Nephron (organoid): Measurements from ENCODE around the gene RSPO3.
"Not testable (repeated sequence)": the region's sequence is repeated elsewhere in the genome, so short reads cannot be mapped to it uniquely, and the experiment has no call there.

Source experiments
- H3K27ac Mint-ChIP-seq, 3 experiments: 2 replicates each; pipeline ENCODE4 v1.8.0; 2020; ENCODE audit warnings: mixed read lengths in 3 of 3, mild to moderate bottlenecking in 2 of 3, moderate library complexity in 1 of 3
- H3K27me3 Mint-ChIP-seq: 2 replicates; pipeline ENCODE4 v1.8.0; 2021; ENCODE audit warnings: low read depth, mild to moderate bottlenecking, moderate library complexity, mixed read lengths
- H3K36me3 Mint-ChIP-seq: 2 replicates; pipeline ENCODE4 v1.8.0; 2020; ENCODE audit warnings: low read depth, mixed read lengths
- H3K4me1 Mint-ChIP-seq: 2 replicates; pipeline ENCODE4 v1.8.0; 2020; ENCODE audit warnings: mixed read lengths
- H3K4me3 Mint-ChIP-seq, 3 experiments: 2 replicates each; pipeline ENCODE4 v1.8.0; 2020; ENCODE audit warnings: mild to moderate bottlenecking in 3 of 3, mixed read lengths in 3 of 3, moderate library complexity in 2 of 3
- H3K9me3 Mint-ChIP-seq: 2 replicates; pipeline ENCODE4 v1.8.0; 2020; ENCODE audit warnings: mixed read lengths
- TF ChIP-seq, protein P1 (sequence below), 3 experiments: fragments of 200-600 bp; sonication (generic); IDR thresholded peaks; one replicate each; pipeline ENCODE4 v1.5.0; 2021; ENCODE audit warnings: antibody characterized with exemption in 3 of 3; ENCODE audit not compliant: unreplicated experiment in 3 of 3

The RSPO3 gene

DNA sequence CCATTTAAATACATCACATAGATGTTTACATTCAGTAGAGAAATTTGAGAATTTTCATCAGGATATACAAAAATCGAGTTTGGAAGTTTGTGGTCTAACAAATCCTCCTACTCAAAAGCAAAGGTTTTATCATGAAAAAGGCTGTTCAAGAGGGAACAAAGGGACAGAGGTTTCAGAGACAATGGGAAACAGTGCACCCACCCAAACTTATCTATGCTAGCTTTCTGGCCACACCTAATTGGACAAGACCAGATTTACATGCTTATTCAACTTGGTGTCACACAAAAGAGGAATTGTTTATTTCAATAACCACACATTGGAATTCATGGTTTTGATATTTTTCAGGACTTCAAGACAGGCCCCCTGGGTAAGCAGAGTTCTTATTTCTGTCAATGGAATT, 28.4 kb upstream of the RSPO3 start:
- Mint-ChIP-seq H3K27ac (no peak overlapping the region), H3K9me3 (no peaks in the 10 kb centered on the region), H3K27me3 (no peaks in the 10 kb centered on the region), H3K4me1 (peaks cover 10% of the 10 kb centered on the region), H3K4me3 (no peak overlapping the region), H3K36me3 (no peaks in the 10 kb centered on the region)
- TF ChIP-seq, protein P1, sequence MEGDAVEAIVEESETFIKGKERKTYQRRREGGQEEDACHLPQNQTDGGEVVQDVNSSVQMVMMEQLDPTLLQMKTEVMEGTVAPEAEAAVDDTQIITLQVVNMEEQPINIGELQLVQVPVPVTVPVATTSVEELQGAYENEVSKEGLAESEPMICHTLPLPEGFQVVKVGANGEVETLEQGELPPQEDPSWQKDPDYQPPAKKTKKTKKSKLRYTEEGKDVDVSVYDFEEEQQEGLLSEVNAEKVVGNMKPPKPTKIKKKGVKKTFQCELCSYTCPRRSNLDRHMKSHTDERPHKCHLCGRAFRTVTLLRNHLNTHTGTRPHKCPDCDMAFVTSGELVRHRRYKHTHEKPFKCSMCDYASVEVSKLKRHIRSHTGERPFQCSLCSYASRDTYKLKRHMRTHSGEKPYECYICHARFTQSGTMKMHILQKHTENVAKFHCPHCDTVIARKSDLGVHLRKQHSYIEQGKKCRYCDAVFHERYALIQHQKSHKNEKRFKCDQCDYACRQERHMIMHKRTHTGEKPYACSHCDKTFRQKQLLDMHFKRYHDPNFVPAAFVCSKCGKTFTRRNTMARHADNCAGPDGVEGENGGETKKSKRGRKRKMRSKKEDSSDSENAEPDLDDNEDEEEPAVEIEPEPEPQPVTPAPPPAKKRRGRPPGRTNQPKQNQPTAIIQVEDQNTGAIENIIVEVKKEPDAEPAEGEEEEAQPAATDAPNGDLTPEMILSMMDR (IDR thresholded peaks at IDR 0.05; ENCODE audit: unreplicated experiment in 3 of 3), result no peak

DNA sequence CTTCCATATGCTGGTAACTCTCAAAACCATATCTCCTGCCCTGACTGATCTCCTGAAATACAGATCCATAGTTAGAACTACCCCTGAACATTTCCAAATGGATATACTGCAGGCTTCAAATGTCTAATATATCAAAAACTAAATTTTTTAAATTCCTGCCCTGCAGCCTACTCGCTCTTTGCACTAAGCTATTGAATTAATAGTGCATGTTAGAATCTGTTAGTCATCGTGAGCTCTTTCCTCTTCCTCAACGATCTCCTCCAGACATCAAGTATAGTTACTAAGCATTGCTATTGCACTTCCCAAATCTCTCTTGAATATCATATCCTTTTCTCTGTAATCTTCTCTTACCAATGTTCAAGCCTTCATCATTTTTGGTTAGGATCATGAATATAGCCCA, 26.0 kb upstream of the RSPO3 start:
- Mint-ChIP-seq H3K4me3 (no peak overlapping the region), H3K4me1 (peaks cover 5% of the 10 kb centered on the region), H3K27me3 (no peaks in the 10 kb centered on the region), H3K27ac (no peak overlapping the region), H3K9me3 (no peaks in the 10 kb centered on the region), H3K36me3 (no peaks in the 10 kb centered on the region)
- TF ChIP-seq, protein P1 (IDR thresholded peaks at IDR 0.05; ENCODE audit: unreplicated experiment in 3 of 3), result no peak

DNA sequence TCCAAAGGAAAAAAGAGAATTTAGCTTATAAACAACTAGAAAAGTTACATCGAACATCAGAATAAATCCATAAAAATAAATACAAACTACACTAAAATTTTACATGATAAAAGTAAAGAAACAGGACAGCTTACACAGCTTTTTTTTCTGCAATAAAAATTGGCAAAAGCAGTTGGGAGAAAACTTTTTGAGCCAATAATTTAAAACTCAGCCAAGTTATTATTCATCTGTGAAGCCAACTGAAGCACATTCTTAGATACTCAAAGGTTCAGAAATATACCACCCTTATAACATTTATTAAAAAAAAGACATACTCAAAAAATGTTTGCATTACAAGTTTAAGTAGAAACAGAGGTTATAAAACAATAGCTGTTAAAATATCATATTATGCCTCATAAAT, 23.7 kb upstream of the RSPO3 start:
- H3K4me1 Mint-ChIP-seq, result peaks cover 5% of the 10 kb centered on the region
- peak overlapping the region in 1 of 3 experiments; percentile 42 for H3K27ac Mint-ChIP-seq
- H3K4me3 Mint-ChIP-seq, result no peak overlapping the region
- H3K36me3 Mint-ChIP-seq, result no peaks in the 10 kb centered on the region
- TF ChIP-seq, protein P1 (IDR thresholded peaks at IDR 0.05; ENCODE audit: unreplicated experiment in 3 of 3), result no peak
- H3K27me3 Mint-ChIP-seq, result no peaks in the 10 kb centered on the region
- no peaks in the 10 kb centered on the region for H3K9me3 Mint-ChIP-seq

DNA sequence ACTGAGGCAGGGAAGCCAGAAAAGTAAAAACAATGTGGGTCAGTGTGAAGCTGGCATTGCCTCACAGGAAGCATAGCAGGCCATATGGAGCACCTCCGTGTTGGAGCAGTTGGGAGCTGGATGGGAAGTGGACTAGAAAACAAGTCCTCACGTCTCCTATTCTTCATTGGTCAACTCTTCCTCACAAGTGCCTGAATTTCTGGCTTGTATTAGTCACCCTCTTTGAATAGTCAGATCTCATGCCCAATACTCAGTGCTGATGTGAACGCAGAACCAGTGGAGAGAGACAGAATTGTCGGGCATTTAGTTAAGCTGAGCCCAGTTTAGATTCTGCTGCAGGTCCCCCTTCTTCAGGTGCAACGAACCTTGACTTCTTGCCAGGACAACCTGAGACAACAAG, 22.3 kb upstream of the RSPO3 start:
- TF ChIP-seq, protein P1 (IDR thresholded peaks at IDR 0.05; ENCODE audit: unreplicated experiment in 3 of 3), result no peak
- H3K4me3 Mint-ChIP-seq, result no peak overlapping the region
- H3K36me3 Mint-ChIP-seq, result no peaks in the 10 kb centered on the region
- no peaks in the 10 kb centered on the region for H3K9me3 Mint-ChIP-seq
- H3K4me1 Mint-ChIP-seq, result peaks cover 9% of the 10 kb centered on the region
- no peaks in the 10 kb centered on the region for H3K27me3 Mint-ChIP-seq
- no peak overlapping the region for H3K27ac Mint-ChIP-seq

DNA sequence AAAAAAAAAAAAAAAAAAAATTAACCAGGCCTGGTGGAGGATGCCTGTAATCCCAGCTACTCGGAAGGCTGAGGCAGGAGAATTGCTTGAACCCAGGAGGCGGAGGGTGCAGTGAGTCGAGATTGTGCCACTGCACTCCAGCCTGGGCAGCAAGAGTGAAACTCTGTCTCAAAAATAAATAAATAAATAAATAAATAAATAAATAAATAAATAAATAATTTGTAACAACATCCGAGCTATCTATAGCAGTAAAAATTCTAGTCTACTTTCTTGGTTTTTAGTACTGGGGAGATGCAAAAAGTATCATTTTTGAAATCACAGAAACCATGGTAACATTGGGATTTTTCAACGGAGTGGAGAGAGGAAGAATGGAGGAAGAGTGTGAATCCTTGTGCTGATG, 21.0 kb upstream of the RSPO3 start:
- H3K4me3 Mint-ChIP-seq, H3K9me3 Mint-ChIP-seq, H3K4me1 Mint-ChIP-seq, H3K27ac Mint-ChIP-seq, H3K36me3 Mint-ChIP-seq, H3K27me3 Mint-ChIP-seq: not testable (repeated sequence)

DNA sequence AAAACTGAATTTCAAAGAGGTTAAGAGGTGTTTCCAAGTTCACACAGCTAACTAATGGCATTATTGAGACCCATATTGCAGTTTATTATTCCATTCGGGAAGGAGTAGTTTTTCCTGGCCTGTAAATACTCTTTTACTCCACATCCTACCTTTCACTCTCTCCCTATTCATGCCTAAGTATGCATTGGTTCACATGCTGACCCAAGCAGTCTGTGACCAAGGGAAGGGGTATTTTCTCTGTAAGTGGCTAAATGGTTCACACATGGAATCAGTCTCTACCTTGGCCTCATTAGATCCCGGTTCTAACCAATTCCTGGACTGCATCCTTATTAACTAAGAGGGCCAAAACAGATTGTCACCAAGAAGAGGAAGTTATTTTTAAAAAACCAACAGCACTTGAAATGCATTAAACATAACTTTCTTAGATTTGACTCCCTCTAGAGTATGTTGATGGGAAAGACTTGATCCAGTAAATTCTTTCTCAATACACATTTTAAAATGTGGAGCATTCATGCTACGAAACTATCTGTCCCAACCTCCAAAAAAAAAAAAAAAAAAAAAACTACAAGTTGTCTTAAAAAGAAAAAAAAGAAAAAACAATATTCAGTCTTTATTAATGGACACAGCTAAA, 17.8 kb upstream of the RSPO3 start:
- Mint-ChIP-seq H3K36me3 (no peaks in the 10 kb centered on the region), H3K4me3 (no peak overlapping the region), H3K27ac (peak overlapping the region; percentile 56 to 88 (median 87))

More for the DNA sequence above, 17.8 kb upstream of the RSPO3 start:
- no peaks in the 10 kb centered on the region for H3K27me3 Mint-ChIP-seq
- no peaks in the 10 kb centered on the region for H3K9me3 Mint-ChIP-seq
- TF ChIP-seq, protein P1 (IDR thresholded peaks at IDR 0.05; ENCODE audit: unreplicated experiment in 3 of 3), result peak in 2 of 3 experiments; percentile 43 to 53
- H3K4me1 Mint-ChIP-seq, result peaks cover 4% of the 10 kb centered on the region
